Epithelial cell of esophagus (primary cell): Measurements from ENCODE around the gene FHOD3.

Experiments used
- DNase-seq: peaks from one replicate; pipeline ENCODE4 v3.0.0; 2010; ENCODE audit warnings: low read depth
- H3K4me3 ChIP-seq: 2 replicates; pipeline ENCODE4 v1.5.1; 2011; ENCODE audit warnings: mild to moderate bottlenecking, low read length, control low read depth
- CTCF ChIP-seq: IDR thresholded peaks from 2 replicates; pipeline ENCODE4 v1.5.1; 2011; ENCODE audit warnings: low read depth, mild to moderate bottlenecking, low read length, control low read depth, inconsistent platforms; ENCODE audit not compliant: insufficient read depth; ENCODE audit errors: missing control alignments

The FHOD3 gene

GRCh38 chr18:36706134-36706881, 408.8 kb downstream of the FHOD3 start:
- no peak overlapping the region for H3K4me3 ChIP-seq
- no peak for TF ChIP-seq CTCF
- DNase-seq: peak; percentile 27

- TF ChIP-seq CTCF: no peak
- no peak for DNase-seq
- H3K4me3 ChIP-seq: no peak overlapping the region
Measured at GRCh38 chr18:36708366-36708765, 410.9 kb downstream of the FHOD3 start.

GRCh38 chr18:36709315-36709714, 411.8 kb downstream of the FHOD3 start:
- H3K4me3 ChIP-seq: no peak overlapping the region
- no peak for DNase-seq
- no peak for TF ChIP-seq CTCF

- no peak for DNase-seq
- no peak overlapping the region for H3K4me3 ChIP-seq
- TF ChIP-seq CTCF: no peak
Measured at GRCh38 chr18:36711014-36711725, 413.7 kb downstream of the FHOD3 start.

GRCh38 chr18:36711813-36712444, 414.4 kb downstream of the FHOD3 start:
- H3K4me3 ChIP-seq: no peak overlapping the region
- peak; percentile 93 for DNase-seq
- no peak for TF ChIP-seq CTCF

- no peak overlapping the region for H3K4me3 ChIP-seq
- no peak for DNase-seq
- no peak for TF ChIP-seq CTCF
Measured at GRCh38 chr18:36714476-36714875, 417.0 kb downstream of the FHOD3 start.
